HG02885 (cell line): ENCODE measurements around the gene MYZAP.

ENCODE experiments used
- ATAC-seq: cut with Tn5 transposase; IDR thresholded peaks from one replicate; pipeline ENCODE4 v1.9.1; 2021; ENCODE audit warnings: mild to moderate bottlenecking; ENCODE audit not compliant: unreplicated experiment, poor library complexity

MYZAP gene

DNA sequence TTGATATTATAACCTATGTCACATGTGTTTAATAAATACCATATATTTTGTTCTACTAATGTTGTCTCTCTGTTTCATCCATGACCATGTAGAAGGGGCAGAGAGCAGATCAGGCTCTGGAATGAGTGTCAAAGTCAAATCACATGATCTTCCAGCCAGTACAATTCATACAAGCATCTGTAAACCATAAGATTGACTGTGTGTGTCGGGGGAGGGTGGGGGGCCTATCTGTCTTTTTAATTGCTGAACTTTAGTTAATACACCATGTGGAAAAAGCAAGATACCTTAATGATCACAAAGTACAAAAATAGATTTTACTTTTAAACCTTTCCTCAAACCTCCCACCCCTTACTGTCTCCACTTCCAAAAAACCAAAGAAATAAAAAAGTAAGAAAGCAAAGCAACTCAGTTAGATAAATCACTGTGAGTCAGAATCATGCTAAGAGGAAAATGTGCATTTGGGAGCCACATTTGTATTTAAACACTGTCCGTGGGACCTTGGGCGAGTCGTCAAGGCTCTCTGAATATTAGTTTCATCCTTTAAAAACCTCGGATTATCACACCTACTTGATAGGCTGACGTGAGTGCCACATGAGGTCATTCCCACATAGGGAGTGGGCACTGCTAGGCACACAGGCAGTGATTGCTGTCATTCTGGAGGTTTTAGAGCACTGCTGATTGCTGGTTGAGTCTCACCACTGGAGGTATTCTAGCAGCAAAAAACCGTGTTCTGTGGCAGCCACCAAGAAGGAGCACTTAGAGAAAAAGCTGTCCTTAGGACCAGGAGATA, 93.8 kb downstream of the MYZAP start:
- ATAC-seq, result no peak

DNA sequence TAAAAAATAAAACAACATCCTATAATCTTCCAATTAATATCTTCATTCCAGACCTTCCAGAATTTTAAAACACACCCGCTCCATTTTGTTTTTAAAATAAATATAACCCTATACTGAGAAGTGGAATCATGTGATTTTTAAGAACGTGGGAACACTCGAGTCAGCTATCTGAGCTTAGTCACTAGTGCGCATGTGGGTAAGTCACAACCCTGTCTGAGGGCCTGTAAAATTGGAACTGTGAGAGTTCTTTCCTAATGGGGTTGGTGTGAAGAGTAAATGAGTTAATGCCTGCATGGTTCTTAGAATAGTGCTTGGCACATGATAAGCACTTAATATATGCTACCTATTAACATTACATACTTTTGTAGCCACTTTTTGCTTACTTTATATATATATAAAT, 95.0 kb downstream of the MYZAP start:
- no peak for ATAC-seq

DNA sequence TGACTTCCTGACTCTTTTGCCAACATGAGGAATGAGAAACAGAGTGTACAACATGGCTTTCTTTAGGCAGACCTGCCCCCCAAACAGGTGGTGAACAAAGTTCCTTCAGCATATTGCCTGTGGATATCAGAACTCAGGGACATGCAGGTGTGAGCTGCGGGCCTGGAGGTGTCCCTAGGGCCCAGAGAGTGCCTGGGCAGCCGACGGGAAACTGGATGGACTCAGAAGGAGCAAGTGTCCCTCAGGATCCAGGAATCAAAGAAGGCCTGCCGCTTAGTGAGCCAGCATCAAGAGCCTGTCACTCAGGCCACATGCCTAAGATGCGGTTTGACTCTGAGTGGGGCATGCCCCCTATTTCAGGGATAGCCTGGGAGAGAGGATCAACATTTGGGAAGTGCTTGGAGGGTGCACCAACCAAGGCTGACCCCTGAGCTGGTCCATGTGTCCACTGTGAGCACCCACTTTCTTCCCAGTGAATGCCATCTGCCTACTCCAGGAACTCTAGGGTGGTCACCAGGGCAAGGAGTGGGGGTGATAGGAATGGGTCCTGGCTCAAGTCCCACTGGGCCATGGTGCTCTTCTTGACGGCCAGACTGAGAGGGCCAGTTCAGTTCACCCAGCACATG, 98.8 kb downstream of the MYZAP start:
- ATAC-seq, result no peak

DNA sequence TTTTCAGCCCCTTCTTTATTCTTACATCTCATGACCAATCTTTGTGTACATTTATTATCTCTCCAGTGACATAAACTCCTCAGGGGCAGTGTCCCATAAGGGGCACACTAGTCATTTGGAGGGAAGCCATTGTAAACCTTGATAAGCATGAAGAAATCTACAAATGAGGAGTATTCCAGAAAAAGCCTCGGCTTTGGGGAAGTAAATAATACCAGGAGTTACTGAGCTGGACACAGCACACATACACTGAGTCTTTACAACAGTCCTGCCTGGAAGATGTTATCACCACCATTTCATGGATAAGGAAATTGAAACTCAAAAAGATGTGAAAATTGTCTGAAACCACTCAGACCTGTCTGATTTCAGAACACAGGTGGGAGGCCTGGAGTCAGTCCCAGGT, 99.4 kb downstream of the MYZAP start:
- no peak for ATAC-seq

DNA sequence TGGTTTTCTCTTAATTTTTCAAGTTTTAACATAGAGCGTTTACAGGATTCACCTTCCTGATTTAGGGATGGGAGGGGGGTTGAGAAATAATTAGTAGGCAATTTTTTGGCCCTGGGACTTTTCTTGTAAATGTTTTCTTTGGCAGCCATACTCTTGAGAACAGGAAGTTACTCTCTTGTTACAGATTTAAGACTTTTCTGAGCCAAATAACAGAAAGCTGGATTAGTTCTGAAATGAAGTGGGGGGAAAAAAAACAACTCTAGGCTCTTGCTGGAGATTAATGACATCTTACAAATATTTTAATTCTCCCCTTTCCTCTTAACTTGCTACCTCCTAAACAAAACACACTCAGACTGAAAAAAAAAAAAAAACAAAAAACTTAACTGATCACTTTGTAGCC, 101.0 kb downstream of the MYZAP start:
- ATAC-seq, result no peak

DNA sequence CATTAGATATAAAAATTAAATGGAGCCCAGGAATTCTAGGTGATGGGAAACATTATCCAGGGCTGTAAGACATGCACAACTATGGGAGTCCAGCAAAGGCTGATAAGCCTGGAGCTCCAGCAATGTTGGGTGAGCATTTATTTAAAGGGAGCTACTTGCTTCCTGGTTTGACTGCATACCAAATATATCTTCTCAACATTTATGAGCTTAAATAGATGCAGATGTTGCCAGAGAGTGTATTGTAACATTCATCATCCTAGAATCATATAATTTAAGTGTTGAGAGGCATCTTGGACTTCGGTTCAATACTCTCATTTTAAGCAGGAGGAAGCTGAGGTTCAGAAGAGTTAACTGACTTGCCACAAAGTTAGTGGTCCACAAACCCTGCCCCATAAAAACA, 102.6 kb downstream of the MYZAP start:
- ATAC-seq, result no peak

DNA sequence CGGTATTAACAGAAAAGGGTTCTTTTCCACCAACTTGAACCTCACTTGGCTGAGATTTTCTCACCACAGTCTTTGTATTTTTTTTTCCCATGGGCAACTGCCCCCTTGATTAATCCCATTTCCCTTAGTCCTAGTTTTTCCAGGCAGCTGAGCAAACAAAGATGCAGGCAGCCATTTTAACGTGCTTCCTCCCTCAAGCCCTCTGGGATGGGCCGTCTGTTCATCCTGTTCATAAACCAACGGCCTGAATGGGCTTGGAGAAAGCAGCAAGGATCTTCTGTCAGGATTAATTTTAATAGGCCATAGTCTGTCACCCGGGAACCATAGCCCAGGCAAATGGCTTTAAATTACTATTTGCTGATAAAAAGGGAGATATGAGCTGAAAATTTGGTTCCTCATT, 104.4 kb downstream of the MYZAP start:
- no peak for ATAC-seq

- no peak for ATAC-seq
Measured at GRCh38 chr15:57697588-57697987, 105.9 kb downstream of the MYZAP start.

- ATAC-seq, result no peak
Measured at GRCh38 chr15:57698243-57698642, 106.5 kb downstream of the MYZAP start.

DNA sequence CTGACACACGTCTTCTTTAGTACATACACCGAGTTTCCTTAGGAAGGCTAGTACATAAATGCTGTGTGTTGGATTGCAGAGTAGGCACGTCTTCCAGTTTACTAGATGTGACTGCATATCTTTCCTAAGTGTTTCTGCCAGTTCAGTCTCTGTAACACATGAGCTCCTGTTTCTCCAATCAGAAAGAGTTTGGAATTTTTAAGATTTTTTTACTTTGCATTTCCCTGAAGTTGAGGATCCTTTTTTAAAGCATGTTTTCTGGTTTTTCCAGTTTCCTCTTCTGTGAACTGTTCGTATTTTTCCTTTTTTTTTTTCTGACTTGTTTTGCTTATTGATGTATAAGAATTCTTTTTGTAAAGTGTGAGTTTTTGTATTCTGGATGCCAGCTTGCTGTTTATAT, 107.3 kb downstream of the MYZAP start:
- ATAC-seq, result no peak

DNA sequence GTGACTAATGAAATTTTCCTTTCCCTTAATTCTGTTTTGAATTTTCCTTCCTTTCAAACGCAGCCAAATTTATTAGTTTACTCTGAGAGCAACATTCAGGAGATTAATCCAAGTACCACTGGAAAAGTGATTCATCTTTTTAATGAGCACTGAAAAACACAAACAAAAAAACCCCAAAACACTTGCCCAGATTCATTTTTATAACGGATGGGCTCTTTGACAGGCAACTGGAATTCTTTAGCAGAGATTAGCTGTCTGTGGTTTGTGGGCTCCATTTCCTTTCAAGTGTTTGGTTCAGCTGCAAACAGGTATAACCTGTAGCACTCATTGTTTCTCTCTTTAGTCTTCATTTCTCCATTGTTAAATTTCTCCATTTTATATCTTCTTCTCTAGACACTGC, 111.7 kb downstream of the MYZAP start:
- ATAC-seq, result no peak

GRCh38 chr15:57704441-57704840, 112.7 kb downstream of the MYZAP start:
- no peak for ATAC-seq

DNA sequence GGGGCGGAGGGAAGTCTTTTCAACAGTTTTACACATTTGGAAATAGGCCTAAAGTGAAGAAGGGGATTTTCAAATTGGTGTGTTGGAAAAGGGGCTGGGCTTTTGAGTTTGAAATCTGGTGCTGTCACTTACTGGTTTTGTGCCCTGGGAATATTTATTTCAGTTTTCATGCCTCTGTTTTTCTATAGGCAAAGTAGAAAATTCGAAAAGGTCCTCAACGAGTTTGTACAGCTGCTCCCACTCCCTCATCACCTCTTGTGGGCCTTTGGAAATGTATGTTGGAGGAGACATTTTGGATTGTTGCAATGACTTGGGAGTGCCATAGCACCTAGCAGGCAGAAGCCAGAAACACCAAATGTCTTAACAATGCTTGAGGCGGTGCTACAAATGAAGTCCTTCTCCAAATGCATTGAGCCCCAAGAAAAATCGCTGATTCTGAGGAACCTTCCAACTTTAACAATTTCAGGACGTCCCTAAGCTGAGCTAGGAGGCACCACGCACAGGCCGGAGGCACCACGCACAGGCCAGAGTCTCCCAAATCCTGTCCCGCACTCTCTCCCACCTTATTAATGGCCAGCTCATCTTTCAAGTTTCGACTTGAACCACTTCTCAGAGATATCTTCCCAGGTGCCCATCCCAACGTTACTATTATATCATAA, 114.2 kb downstream of the MYZAP start:
- ATAC-seq, result no peak

DNA sequence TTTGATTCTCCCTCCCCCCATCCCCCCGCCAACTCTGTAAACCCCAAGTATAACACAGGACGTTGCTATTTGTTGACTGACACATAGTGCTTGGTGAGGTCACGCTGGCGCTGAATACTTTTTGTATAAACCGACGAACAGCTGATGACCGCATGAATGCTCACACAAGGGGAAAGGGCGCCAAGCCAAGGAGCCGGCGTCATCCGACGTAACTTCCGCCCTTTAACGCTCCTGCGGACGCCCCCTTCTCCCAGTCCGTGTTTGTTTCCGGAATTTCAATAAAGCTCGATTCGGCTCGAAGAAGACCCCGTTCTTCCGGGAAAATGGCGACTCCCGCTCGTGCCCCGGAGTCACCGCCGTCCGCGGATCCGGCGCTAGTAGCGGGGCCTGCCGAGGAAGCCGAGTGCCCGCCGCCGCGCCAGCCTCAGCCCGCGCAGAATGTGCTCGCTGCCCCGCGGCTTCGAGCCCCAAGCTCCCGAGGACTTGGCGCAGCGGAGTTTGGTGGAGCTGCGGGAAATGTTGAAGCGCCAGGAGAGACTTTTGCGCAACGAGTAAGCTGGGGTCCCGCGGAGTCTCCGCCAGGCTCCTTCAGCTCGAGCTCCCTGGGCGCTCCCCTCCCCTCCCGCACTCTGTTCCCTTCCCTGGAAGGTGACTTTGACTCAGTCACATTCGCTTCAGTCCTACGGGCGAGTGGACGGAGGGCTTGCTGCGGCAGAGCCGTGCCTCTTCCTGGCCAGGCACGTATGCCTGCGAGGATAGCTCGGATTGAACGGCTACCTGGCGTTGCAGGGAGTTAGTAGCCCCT, 114.9 kb downstream of the MYZAP start, which contains the start of gene POLR2M:
Gene POLR2M (plus strand): TSS at position 310 of the 805 bp plus-strand sequence. CDS start 129 bp downstream, at position 439.
- ATAC-seq, result peak; percentile 96

DNA sequence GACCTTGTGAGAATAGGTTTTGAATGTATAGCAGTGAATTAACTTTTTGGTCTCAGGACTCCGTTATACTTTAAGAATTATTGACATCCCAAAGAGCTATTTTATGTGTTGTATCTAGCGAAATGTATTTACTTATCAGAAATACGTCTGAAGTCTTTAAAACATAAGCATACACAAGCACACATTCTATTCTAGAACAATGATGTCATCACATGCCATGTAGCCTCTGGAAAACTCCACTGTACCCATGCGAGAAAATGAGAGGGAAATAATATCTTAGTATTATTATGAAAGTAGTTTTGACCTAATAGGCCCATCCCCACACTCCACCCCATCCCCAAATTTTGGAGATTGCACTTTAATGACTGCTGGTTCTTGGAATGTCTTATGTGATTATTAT, 116.3 kb downstream of the MYZAP start:
- ATAC-seq, result no peak

GRCh38 chr15:57718309-57718708, 126.6 kb downstream of the MYZAP start:
- no peak for ATAC-seq

GRCh38 chr15:57720867-57721266, 129.2 kb downstream of the MYZAP start:
- ATAC-seq, result no peak

- ATAC-seq, result no peak
Measured at GRCh38 chr15:57726411-57726810, 134.7 kb downstream of the MYZAP start.

DNA sequence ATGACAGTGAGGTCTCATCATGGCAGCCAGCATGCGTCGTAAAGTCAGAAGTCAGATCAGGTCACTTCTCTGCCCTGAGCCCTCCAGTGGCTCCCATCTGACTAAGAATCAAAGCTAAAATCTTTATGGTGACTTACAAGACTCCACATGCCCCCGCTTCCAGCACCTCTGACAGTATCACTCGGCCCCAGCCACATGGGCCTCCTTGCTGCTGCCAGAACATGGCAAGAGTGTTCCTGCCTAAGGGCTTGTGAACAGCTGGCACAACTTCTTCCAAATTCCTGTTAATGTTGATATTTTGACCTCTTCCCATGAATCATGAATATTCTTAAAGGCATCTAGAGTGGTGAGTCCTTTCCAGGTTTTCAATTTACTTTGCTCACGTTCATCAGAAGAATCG, 135.3 kb downstream of the MYZAP start:
- ATAC-seq, result no peak

GRCh38 chr15:57728436-57728835, 136.7 kb downstream of the MYZAP start:
- no peak for ATAC-seq

- no peak for ATAC-seq
Measured at GRCh38 chr15:57730876-57731275, 139.2 kb downstream of the MYZAP start.
